ENCODE results near the gene AKR1C8.

The AKR1C8 gene

GRCh38 chr10:5108658-5109416 lies 76.1 kb downstream of the AKR1C8 start:
- TF ChIP-seq, protein P1, sequence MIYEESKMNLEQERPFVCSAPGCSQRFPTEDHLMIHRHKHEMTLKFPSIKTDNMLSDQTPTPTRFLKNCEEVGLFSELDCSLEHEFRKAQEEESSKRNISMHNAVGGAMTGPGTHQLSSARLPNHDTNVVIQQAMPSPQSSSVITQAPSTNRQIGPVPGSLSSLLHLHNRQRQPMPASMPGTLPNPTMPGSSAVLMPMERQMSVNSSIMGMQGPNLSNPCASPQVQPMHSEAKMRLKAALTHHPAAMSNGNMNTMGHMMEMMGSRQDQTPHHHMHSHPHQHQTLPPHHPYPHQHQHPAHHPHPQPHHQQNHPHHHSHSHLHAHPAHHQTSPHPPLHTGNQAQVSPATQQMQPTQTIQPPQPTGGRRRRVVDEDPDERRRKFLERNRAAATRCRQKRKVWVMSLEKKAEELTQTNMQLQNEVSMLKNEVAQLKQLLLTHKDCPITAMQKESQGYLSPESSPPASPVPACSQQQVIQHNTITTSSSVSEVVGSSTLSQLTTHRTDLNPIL (CRISPR knock-in tag; IDR thresholded peaks at IDR 0.05; ENCODE audit: low read depth) = no peak
- TF ChIP-seq PATZ1 (CRISPR knock-in tag; IDR thresholded peaks at IDR 0.05; ENCODE audit: borderline replicate concordance) = no peak
- TF ChIP-seq ZFP3 (CRISPR knock-in tag; IDR thresholded peaks at IDR 0.05) = no peak
- no peak for TF ChIP-seq ZC3H10 (CRISPR knock-in tag; IDR thresholded peaks at IDR 0.05)
- no peak for TF ChIP-seq ISL1 (CRISPR knock-in tag; IDR thresholded peaks at IDR 0.05)
- TF ChIP-seq POU6F1 (CRISPR knock-in tag; IDR thresholded peaks at IDR 0.05; ENCODE audit: borderline replicate concordance, low read depth) = no peak
- no peak for TF ChIP-seq SNAI2 (CRISPR knock-in tag; IDR thresholded peaks at IDR 0.05)
- TF ChIP-seq BACH2 (CRISPR knock-in tag; IDR thresholded peaks at IDR 0.05; ENCODE audit: borderline replicate concordance) = no peak
- TF ChIP-seq CSDC2 (CRISPR knock-in tag; IDR thresholded peaks at IDR 0.05) = no peak
- TF ChIP-seq RARB (CRISPR knock-in tag; IDR thresholded peaks at IDR 0.05) = no peak
- no peak for TF ChIP-seq ZNF8 (CRISPR knock-in tag; IDR thresholded peaks at IDR 0.05)
- TF ChIP-seq OSR1 (CRISPR knock-in tag; IDR thresholded peaks at IDR 0.05) = no peak
- no peak for TF ChIP-seq ZFP30 (CRISPR knock-in tag; IDR thresholded peaks at IDR 0.05)
- no peak for TF ChIP-seq ZNF565 (CRISPR knock-in tag; conservative IDR thresholded peaks at IDR 0.05; ENCODE audit: low read depth)
- TF ChIP-seq, protein P2, sequence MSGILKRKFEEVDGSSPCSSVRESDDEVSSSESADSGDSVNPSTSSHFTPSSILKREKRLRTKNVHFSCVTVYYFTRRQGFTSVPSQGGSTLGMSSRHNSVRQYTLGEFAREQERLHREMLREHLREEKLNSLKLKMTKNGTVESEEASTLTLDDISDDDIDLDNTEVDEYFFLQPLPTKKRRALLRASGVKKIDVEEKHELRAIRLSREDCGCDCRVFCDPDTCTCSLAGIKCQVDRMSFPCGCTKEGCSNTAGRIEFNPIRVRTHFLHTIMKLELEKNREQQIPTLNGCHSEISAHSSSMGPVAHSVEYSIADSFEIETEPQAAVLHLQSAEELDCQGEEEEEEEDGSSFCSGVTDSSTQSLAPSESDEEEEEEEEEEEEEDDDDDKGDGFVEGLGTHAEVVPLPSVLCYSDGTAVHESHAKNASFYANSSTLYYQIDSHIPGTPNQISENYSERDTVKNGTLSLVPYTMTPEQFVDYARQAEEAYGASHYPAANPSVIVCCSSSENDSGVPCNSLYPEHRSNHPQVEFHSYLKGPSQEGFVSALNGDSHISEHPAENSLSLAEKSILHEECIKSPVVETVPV (CRISPR knock-in tag; IDR thresholded peaks at IDR 0.05) = no peak
- no peak for TF ChIP-seq ESRRG (CRISPR knock-in tag; IDR thresholded peaks at IDR 0.05)
- no peak for ATAC-seq

- no peak for ATAC-seq
- TF ChIP-seq POU6F1 (CRISPR knock-in tag; IDR thresholded peaks at IDR 0.05; ENCODE audit: borderline replicate concordance, low read depth) (no peak), ZFP3 (CRISPR knock-in tag; IDR thresholded peaks at IDR 0.05) (no peak), ZFP30 (CRISPR knock-in tag; IDR thresholded peaks at IDR 0.05) (no peak), PATZ1 (CRISPR knock-in tag; IDR thresholded peaks at IDR 0.05; ENCODE audit: borderline replicate concordance) (no peak), ZC3H10 (CRISPR knock-in tag; IDR thresholded peaks at IDR 0.05) (no peak), BACH2 (CRISPR knock-in tag; IDR thresholded peaks at IDR 0.05; ENCODE audit: borderline replicate concordance) (no peak), ISL1 (CRISPR knock-in tag; IDR thresholded peaks at IDR 0.05) (no peak), GLIS3 (CRISPR knock-in tag; IDR thresholded peaks at IDR 0.05) (no peak), ARNTL (CRISPR knock-in tag; IDR thresholded peaks at IDR 0.05; ENCODE audit: borderline replicate concordance, low read depth) (no peak), RARB (CRISPR knock-in tag; IDR thresholded peaks at IDR 0.05) (no peak), ZNF70 (CRISPR knock-in tag; IDR thresholded peaks at IDR 0.05) (no peak), TCF4 (CRISPR knock-in tag; IDR thresholded peaks at IDR 0.05; ENCODE audit: borderline replicate concordance) (no peak), CSDC2 (CRISPR knock-in tag; IDR thresholded peaks at IDR 0.05) (no peak)
- TF ChIP-seq, protein P2 (CRISPR knock-in tag; IDR thresholded peaks at IDR 0.05) = no peak
- TF ChIP-seq, protein P1 (CRISPR knock-in tag; IDR thresholded peaks at IDR 0.05; ENCODE audit: low read depth) = no peak
- TF ChIP-seq, protein P3, sequence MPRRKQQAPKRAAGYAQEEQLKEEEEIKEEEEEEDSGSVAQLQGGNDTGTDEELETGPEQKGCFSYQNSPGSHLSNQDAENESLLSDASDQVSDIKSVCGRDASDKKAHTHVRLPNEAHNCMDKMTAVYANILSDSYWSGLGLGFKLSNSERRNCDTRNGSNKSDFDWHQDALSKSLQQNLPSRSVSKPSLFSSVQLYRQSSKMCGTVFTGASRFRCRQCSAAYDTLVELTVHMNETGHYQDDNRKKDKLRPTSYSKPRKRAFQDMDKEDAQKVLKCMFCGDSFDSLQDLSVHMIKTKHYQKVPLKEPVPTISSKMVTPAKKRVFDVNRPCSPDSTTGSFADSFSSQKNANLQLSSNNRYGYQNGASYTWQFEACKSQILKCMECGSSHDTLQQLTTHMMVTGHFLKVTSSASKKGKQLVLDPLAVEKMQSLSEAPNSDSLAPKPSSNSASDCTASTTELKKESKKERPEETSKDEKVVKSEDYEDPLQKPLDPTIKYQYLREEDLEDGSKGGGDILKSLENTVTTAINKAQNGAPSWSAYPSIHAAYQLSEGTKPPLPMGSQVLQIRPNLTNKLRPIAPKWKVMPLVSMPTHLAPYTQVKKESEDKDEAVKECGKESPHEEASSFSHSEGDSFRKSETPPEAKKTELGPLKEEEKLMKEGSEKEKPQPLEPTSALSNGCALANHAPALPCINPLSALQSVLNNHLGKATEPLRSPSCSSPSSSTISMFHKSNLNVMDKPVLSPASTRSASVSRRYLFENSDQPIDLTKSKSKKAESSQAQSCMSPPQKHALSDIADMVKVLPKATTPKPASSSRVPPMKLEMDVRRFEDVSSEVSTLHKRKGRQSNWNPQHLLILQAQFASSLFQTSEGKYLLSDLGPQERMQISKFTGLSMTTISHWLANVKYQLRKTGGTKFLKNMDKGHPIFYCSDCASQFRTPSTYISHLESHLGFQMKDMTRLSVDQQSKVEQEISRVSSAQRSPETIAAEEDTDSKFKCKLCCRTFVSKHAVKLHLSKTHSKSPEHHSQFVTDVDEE (CRISPR knock-in tag; IDR thresholded peaks at IDR 0.05) = no peak
Observed at GRCh38 chr10:5107860-5108526, 77.0 kb downstream of the AKR1C8 start.
